ENCODE results near the gene DENND11.

The DENND11 gene, protein sequence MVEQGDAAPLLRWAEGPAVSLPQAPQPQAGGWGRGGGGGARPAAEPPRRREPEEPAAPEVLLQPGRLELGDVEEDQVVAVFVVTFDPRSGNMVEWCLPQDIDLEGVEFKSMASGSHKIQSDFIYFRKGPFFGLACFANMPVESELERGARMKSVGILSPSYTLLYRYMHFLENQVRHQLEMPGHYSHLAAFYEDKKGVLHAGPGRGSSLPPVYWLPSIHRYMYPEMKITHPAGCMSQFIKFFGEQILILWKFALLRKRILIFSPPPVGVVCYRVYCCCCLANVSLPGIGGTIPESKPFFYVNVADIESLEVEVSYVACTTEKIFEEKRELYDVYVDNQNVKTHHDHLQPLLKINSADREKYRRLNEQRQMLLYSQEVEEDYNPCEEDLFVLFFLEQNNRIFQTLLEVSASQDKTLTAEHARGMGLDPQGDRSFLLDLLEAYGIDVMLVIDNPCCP

DNA sequence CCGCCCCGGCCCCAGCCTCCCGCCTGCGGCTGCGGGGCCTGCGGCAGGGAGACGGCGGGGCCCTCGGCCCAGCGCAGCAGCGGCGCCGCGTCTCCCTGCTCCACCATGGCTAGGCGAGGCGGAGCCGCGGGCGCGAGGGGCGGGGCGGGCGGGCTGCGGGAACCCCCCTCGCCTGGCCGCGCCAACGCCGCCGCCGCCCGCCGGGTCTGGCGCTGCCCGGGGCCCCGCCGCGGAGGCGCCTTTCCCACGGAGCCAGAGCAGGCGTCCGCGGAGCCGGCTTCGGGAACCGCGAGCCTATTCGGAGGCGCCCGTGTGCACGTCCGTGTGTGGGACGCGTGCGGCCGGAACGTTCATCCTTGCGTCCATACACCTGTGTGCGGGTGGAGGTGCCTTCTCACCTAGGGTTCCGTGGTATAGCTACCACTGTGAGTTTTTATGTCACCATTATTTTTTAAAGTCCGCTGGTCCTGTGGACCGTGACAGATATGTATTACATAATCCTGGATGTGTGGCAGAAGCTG lies at the start of gene DENND11:
Gene DENND11, minus strand, starts transcription at position 120 of the 521 bp plus-strand sequence. Its CDS starts 13 bp downstream, at position 107.
- DNase-seq: peak; percentile 44

DNA sequence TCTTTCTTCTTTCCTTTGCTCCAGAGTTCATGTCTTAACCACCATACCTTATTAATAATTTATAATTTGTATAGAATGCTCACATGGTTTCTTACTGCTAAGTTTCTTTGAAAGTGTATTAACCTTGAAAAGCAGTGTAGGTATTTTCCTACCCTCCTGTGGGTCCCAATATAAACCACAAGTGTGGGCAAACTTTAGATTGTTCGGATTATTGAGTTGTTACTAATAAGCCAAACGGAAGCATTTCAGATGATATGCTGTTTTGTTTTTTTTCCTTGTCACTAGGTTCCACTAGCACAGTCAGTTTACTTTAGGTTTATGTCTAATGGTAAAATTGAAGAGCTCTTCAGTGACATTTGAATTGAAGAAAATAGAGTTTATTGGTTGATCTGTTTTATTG lies 46.4 kb upstream of the DENND11 start:
- DNase-seq: no peak

DNA sequence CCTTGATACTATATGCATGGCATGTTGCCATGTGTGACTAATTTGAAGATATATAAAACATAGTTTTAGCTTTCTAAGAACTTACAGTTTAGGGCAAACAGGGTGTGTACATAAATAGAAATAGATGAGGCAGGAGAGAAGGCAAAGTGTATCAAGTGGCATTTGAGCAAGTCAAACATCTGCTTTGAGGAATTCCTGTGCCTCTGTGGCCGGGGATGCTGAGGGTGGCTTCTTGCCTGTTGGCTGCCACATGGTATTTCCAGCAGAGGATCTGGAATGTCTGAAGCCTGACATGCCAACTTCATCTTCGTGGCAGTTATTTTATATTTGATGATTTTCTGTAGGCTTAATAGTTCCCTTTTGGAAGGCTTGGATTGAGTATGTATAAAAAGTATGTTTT lies 42.2 kb upstream of the DENND11 start:
- no peak for DNase-seq

DNA sequence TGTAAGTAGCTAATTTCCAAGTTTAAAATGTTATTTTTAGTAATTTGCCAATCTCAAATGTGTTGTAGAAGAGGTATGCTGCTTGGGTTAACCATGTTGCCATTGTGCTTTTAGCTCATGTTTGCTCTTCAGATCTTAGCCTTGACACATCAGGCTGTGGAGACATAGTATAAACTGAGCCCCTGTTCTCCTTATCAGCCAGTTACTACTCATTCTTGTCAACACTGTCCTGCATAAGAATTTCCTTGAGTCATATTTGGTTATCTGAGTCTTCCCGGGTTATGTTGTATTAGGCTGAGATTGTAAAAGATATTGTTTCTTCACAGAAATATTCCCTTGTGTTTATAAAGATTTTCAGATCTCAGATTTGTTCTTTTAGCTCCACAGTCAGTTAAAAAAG lies 40.3 kb upstream of the DENND11 start:
- no peak for DNase-seq

DNA sequence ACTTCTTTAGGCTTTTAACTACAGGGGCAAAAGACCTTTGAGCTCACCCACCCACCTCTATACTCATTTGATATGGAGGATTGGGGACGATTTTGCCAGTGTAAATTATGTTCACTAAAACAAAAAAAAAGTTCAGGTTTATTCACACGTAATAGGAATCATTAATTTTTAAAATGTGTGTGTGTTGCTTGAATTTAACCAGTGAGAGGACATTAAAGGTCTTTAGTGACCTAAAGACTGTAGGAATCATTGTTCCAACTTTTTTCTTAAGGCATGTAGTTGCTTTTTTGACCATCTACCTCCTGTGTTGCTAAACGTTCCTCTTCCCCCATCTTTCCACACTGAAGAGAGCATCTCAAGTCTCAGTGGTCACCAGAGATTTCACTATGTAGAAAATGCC lies 37.3 kb upstream of the DENND11 start:
- no peak for DNase-seq

DNA sequence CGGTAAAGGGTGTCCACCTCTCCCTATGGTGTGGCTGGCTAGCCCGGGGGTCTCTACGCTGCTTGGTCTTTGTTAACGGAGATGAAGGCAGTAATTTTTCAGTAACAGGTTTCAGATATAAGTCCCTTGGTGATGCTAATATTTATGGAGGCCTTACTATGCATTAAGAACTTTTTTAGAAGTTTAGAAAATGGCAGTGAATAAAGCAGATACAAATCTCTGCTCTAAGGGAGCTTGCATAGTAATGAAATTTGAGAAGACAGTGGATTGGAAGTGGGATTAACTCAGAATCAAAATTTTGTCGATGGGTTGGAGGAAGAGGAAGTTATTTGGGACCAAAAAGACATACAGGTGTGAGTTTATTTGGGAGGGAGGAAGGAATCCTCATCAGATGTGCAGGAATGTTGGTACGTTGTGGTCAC lies 36.6 kb upstream of the DENND11 start:
- no peak for DNase-seq

DNA sequence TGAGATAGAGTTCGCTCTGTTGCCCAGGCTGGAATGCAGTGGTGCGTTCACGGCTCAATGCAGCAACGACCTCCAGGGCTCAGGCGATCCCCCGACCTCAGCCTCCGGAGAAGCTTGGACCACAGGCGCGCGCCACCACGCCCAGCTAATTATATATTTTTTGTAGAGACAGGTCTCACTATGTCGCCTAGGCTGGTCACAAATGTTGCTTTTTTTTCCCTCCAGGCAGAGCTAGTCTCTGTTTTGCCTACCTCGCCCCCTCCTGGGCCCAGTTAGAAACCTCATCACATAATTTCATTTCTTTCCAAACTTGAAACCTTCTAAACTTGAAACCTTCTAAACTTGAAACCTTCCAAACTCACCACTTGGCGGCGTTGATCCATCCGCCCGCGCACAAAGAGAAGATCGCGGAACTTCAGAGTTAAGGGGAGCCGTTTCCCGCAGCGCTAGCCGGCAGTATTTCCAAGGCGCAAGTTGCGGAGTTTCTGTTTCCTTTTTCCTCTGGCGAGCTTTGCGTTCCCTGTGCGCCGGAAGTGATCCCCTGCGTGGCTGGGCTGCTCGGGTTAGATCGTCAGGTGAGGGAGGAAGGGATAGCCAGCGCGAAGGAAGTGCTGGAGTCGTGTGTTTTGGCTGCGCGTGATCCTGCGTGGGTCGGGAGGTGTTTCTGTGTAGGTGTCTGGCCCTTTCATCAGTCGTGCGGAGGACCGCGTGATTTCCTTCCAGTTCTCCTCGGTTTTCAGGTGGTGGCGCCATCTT lies 36.0 kb upstream of the DENND11 start, which contains the start of gene SSBP1:
Gene SSBP1, plus strand, starts transcription at position 523 of the 756 bp plus-strand sequence. CDS start 809 bp downstream, outside the sequence.
- DNase-seq: peak; percentile 90

DNA sequence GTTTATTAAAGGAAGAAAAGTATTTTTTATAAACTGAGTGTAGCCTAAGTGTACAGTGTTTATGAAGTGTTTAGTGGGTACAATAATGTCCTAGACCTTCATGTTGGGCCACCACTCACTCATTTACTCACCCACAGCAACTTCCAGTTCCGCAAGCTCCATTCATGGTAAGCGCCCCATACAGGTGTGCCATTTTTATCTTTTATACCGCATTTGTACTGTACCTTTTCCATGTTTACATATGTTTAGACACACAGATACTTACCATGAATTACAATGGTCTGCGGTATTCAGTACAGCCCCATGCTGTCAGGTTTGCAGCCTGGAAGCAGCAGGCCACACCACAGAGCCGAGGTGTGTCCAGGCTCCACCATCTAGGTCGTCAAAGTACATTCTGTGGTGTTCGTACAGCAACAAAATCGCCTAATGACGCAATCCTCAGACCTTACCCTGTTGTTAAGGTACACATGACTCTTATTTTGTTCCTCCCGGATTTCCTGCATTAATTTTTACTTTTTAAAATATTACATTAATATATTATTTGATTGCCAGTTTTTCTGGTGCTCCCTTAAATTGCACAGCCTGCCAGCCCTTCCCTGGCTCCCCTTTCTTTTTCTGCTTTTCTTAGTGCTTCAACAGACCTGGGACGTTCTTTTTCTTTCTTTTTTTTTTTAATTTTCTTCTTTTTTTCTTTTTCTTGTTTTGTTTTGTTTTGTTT lies 35.3 kb upstream of the DENND11 start:
- peak; percentile 9 for DNase-seq

DNA sequence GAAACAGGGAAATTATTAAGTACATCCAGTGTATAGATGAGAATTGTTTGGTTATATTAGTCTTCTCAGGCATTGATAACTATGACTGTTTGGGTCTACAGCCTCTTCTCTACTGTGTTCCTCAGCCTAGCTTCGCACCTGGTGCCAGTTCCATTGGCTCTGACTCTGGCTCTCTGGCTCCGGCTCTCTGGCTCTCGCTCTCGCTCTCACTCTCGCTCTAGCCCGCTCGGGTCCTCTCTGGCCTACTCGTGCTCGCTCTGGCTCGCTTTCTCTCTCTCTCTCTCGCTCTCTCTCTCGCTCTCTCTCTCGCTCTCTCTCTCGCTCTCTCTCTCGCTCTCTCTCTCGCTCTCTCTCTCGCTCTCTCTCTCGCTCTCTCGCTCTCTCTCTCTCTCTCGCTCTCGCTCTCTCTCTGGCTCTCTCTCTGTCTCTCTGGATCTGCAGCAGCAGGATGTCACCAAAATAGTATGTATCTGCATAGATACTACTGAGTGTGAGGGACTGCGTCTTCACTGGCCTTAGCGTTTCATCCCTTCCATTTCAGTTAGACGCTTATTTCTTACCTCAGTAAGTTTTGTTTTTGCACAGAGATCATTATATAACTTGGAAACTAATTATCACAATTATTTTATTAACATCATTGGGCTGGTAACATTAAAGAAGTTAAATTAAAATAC lies 29.6 kb upstream of the DENND11 start:
- DNase-seq: no peak

DNA sequence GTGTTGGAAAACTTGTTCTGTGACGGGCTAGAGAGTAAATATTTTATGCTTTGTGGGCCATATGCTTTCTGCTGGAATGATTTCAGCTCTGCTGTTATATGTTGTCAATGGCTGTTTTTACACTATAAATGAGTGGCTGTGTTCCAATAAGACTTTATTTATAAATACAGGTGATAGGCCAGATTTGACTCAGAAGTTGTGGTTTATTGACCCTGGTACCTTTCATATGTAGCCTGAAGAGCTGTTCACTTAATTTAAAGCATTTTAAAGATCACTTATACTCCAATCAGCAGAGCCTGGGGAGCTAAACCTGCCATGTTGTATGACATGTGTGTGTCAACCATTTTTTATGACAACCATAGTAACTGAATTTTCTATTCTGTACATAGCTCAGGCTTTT lies 27.1 kb upstream of the DENND11 start:
- no peak for DNase-seq

DNA sequence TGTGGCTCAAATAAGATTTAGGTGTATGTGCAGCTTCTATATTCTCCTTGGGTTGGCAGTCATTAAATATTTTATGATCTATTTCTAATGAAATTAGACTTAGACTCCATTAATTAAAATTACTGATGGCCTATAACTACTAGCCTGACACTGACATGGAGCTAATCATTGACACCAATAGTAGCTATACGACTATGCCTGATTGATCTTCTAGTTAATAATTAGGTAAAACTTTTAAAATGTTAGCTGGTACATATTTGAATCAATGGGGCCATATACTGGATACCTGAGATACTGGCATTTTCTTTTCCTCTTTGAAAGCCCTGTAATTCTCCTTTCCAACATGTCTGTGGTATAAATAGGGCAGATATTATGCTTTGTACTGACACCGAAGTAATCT lies 20.6 kb upstream of the DENND11 start:
- DNase-seq: no peak

DNA sequence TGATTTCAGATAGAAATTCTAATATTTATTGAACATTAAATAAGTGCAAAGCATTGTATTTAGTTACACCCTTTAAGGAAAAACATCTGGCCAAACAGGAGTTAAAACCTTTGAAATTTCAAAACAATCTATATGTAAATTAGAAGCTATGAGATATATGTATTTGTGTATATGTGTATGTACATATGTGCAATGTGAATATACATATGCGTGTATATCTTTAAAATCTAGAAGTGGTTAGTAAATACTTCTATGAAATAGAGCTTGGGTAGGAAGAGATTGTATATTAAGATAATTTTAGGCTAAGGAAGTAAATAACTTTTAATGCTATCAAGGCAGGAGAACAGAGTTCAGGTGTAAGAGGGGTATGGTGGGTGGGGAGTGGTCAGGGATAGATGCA lies 15.5 kb upstream of the DENND11 start:
- no peak for DNase-seq

DNA sequence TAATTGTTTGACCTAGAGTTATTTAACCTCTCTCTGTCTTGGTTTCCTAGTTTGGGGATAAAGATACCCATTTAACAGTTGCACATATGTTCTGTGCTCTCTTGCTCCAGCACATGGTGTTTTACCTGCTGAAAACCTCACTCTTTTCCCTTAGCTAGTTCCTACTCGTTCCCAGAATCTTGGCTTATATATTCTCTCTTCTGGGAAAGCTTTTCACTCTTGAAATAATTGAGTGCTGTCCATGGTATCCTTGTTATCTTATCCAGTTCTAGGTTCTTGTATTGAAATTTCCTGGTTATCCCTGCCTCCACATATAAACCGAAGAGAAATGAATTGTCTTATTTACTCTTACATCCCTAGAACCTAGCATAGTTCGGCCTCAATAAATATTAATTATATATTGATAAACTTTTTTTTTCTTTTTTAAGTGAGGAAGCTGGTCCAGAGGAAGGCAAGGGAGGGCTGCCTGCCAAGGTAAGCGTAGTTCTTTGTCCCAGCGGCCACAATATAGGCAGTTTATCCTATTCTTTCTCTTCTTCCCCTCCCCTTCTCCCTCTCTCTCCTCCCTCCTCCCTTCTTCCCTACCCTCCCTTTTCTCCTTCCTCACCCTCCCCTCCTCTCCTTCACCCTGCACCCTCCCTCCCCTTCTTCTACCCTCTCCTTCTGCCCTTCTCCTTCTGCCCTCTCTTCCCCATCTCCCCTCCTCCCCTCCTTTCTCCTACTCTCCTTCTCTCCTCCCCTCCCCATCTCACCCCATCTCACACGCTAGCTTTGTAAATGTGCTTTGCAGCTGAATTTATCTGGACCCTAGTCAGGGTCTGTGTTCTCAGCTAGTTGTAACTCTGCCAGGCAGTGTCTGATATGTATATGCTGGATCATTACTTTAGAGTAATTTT lies 14.1 kb upstream of the DENND11 start:
- DNase-seq: no peak

DNA sequence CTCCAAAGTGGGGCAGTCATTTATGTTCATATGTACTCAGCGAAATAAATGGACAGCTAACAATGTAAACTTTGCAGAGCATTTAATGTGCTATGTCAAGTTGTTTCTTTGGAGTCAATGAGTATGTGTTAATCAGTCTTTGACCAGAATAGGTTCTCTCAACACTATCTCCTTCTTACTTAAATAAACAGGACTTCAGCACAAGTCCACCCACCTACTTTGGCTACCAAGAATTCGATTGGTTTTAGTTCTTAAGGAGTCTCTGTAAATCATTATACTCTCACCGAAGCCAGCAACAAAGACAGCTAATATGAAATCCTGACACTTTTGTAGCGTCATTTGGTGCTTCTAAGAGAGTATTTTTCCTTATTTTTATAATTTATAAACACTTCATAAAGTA lies 13.1 kb upstream of the DENND11 start:
- DNase-seq: no peak

DNA sequence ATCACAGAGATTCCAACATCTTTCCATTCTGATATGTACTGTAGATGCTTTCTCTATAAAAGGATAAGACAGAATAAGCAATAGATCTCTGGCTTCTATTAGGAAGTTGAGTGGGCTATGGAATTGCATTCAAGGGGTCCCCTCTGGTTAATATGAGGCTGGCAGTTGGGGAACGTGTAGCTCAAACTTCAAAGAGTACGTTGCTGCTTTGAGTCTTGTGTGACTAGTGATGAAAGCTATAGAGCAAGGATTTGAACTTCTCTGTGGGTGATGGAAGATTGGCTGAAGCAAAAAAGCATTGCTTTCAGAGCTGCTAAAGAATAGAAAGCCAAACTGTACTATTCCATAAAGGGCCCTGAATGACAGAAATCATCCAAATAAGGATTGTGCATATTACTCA lies 12.6 kb upstream of the DENND11 start:
- no peak for DNase-seq

DNA sequence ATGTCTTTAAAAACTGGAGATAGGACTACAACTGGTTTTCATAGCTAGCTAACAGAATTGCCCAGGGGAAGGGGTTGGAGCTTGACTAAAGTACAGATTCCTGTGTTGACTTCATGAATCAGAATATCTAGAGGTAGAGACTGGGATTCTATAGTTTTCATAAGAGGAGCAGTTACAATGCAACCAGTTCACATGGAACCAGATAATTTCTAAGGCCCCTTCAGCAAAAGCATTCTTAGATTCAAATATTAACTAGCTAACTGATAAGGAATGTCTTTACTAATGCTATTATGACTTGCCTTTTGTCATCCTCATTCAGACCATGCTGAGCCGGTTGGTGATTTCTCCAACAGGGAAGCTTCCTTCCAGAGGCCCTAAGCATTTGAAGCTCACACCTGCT lies 11.9 kb upstream of the DENND11 start:
- no peak for DNase-seq

DNA sequence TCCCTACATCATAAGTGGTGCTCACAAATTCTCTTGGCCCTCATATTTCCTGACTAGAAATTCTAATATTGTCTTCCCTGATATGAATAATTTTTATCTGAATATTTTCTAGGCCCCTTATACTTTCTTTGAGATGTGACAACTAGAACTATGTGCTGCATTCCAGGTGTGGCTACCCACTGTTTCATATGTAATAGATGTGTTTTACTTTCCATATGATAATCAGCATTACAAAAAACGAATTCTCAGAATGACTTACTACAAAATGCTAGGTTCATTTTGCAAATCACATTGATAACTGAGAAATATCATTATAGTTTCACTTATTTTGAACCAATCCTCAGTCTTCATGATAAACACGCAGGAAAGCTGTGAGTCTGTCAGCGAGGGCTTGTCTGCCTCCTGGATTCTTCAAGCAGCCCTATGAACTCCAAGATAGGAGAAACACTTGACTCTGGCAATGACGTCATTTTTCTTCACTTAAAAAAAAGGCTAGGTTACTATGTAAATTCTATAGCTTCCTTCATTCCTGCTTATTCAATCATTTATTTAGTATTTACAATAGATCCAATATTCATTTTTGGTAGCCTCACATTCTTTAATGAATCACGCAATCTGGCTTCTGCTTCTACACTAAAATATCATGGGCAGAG lies 10.8 kb upstream of the DENND11 start:
- no peak for DNase-seq

DNA sequence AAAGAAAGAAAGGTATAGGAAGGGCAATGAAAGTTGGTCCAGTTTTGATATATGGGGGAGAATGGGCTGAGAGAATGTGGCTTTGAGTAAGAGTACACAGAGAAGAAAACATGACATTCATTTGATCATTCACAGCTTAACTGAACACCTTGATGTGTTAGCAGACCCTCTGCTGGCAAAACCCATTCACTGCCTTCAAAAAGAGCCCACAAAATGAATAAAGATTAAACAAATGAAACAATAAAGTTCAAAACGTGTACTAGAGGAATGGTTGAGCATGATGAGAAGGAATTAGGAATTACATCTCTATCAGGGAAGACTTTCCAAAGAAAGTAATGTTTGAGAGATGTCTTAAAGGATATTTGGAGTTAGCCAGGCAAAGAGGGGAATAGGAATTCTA lies 8.3 kb upstream of the DENND11 start:
- no peak for DNase-seq

DNA sequence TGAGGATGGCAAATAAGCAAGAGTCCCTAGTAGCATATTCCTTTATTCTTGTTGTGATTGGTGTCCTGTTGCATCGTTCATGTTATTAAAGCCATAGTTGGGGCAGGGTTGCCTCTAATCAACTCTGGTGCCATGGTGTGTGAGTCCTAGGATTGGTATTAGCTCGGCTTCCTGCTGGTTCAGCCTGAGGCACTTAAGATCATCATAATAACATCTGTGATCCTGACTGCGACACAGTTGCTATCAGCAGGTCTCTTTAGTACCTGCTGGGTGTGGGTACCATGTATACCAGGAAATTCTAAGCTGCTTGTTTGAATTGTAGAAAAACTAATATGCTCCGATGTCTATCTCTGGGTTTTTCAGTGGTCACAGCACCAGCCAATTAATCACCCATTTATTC lies 7.8 kb upstream of the DENND11 start:
- no peak for DNase-seq

DNA sequence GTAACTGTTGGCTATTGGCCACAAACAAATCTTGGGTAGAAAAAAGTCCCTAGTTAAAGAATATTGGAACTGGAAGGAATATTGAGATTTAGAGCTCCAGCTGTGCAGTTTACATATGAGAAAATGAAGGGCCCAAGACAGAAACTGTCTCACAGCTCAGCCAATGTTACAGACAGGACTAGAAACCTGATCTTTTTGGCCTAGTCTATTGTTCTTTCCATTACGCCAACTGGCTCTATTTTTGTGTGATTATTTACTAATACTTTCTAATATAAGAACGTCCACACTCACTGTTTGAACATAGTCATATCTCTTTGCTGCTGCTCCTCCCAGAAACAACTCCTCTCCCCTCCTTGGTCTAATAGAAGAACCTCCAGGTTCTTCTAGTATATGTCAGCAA lies 7.4 kb upstream of the DENND11 start:
- no peak for DNase-seq

DNA sequence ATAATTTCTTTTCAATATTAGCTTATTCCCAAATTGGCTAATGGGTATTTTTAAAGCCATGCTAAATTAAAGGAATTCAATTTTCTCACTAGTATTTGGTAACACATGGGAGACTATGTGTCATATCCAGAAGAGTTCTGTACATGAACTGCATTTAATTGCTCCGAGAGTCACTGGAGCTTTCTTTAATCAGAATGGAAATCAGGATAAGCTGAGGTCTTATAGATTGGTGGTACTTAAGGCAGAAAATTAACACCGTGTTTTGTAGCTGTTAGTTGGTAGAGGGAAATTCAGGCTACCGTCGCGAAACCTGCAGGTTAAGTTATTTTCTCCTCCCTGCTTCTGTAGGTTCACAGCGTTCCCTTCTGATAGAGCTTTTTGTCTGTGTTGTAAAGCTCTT lies 6.4 kb upstream of the DENND11 start, which contains the start of gene WEE2:
Gene WEE2, plus strand, starts transcription at position 3 of the 400 bp plus-strand sequence. CDS start 406 bp downstream, outside the sequence.
- DNase-seq: no peak

Measured in NCI-H2029 (cell line).